HepG2 (cell line): ENCODE data around the gene ANKRD10. TPM values are rescaled to one million over a fixed set of nuclear protein-coding genes. Genes with fewer than 3 reads are reported as not detected.
A peak's percentile ranks its signal among the peaks of the same experiment; 100 is the strongest.

Experiments
- ATAC-seq: fragments of 200-7000 bp; cut with Tn5 transposase; 3 replicates; pipeline ENCODE4 v1.9.1; 2020; ENCODE audit warnings: mild to moderate bottlenecking, moderate library complexity
- BruUV-seq: library from RNA; stranded (reverse); fragments of 400-500 nt; replicated peaks from 2 replicates; lab custom pipeline; 2021; lab: Mats Ljungman, UMichigan
- CTCF ChIA-PET: fragments of 300-600 bp; formaldehyde crosslinking; extraction: SDS; loops from one replicate; lab custom pipeline; 2021; ENCODE audit warnings: low total read pairs, inconsistent platforms, low intra/inter-chr PET ratio; lab: Yijun Ruan, JAX
- POLR2A ChIA-PET: fragments of 350-600 bp; sonication (Branson Sonifier 250); formaldehyde crosslinking; loops from one replicate; lab custom pipeline; 2020; ENCODE audit warnings: antibody characterized with exemption, inconsistent platforms; lab: Yijun Ruan, JAX
- DNase-seq: peaks from one replicate; pipeline ENCODE4 v3.0.0-alpha.2; 2015; ENCODE audit warnings: low spot score
- FAIRE-seq: peaks from 3 replicates; lab custom pipeline; 2011; peaks lifted over from hg19 to GRCh38; lab: Jason Lieb, UNC
- H2AFZ ChIP-seq: one replicate; pipeline ENCODE4 v1.6.1; 2011; ENCODE audit warnings: low read length, inconsistent platforms
- H3K27ac ChIP-seq: fragments of 300-600 bp; 3 replicates; pipeline ENCODE4 v1.8.0; 2011; ENCODE audit warnings: mixed run types, mild to moderate bottlenecking, mixed read lengths, low read length, inconsistent platforms; ENCODE audit not compliant: insufficient read depth; ENCODE audit errors: extremely low read length
- H3K27me3 ChIP-seq, 2 experiments: fragments of 200-600 bp in 1 of 2; 2 replicates in 1 of 2; 3 replicates in 1 of 2; pipeline versions ENCODE4 v1.6.0 to v1.8.0; 2011; ENCODE audit warnings: low read length in 2 of 2, mild to moderate bottlenecking in 2 of 2, moderate library complexity in 2 of 2, inconsistent platforms in 1 of 2; ENCODE audit not compliant: insufficient read depth in 2 of 2, control insufficient read depth in 1 of 2
- H3K36me3 ChIP-seq, 2 experiments: fragments of 200-600 bp in 1 of 2; replicated peaks in 1 of 2; 2 replicates in 1 of 2; 3 replicates in 1 of 2; pipeline versions ENCODE4 v1.5.1 to v1.8.0; 2011; ENCODE audit warnings: low read length in 2 of 2, inconsistent platforms in 1 of 2; ENCODE audit not compliant: insufficient read depth in 2 of 2, control insufficient read depth in 1 of 2
- H3K4me1 ChIP-seq: 2 replicates; pipeline ENCODE4 v1.5.1; 2012; ENCODE audit warnings: low read length, inconsistent platforms; ENCODE audit not compliant: insufficient read depth
- H3K4me2 ChIP-seq: 2 replicates; pipeline ENCODE4 v1.6.0; 2011; ENCODE audit warnings: low read depth, low read length, inconsistent platforms
- H3K4me3 ChIP-seq, 3 experiments: fragments of 200-600 bp in 1 of 3; sonication (generic), shearing (Covaris generic) in 1 of 3; replicated peaks in 1 of 3; 2 replicates each; pipeline ENCODE4 v1.5.1; 2011 to 2016; ENCODE audit warnings: low read length in 3 of 3, inconsistent platforms in 2 of 3, low read depth in 2 of 3, mild to moderate bottlenecking in 2 of 3, control low read depth in 1 of 3, mixed read lengths in 1 of 3; ENCODE audit not compliant: insufficient read depth in 1 of 3
- H3K79me2 ChIP-seq: one replicate; pipeline ENCODE4 v1.6.1; 2011; ENCODE audit warnings: low read length, inconsistent platforms; ENCODE audit not compliant: insufficient read depth
- H3K9ac ChIP-seq: 2 replicates; pipeline ENCODE4 v1.6.0; 2011; ENCODE audit warnings: mild to moderate bottlenecking, low read depth, low read length, inconsistent platforms; ENCODE audit not compliant: insufficient read depth
- H3K9me3 ChIP-seq: 2 replicates; pipeline ENCODE4 v1.5.1; 2012; ENCODE audit warnings: mild to moderate bottlenecking, low read length
- H4K20me1 ChIP-seq: 2 replicates; pipeline ENCODE4 v1.6.0; 2011; ENCODE audit warnings: inconsistent platforms, mild to moderate bottlenecking, low read length, moderate library complexity; ENCODE audit not compliant: insufficient read depth
- ATRX ChIP-seq: sonication (generic); formaldehyde crosslinking; IDR thresholded peaks from 2 replicates; pipeline ENCODE4 v1.4.0; 2020; ENCODE audit warnings: missing genetic modification reagents, borderline replicate concordance
- ETV6 ChIP-seq: sonication (generic); formaldehyde crosslinking; conservative IDR thresholded peaks from 2 replicates; pipeline ENCODE4 v1.4.0; 2020; ENCODE audit warnings: missing genetic modification reagents
- JUN ChIP-seq: sonication (generic); formaldehyde crosslinking; IDR thresholded peaks from 2 replicates; pipeline ENCODE4 v1.4.0; 2020; ENCODE audit warnings: mild to moderate bottlenecking, missing genetic modification reagents
- POGZ ChIP-seq: sonication (generic); formaldehyde crosslinking; IDR thresholded peaks from 2 replicates; pipeline ENCODE4 v1.4.0; 2020; ENCODE audit warnings: mild to moderate bottlenecking, missing genetic modification reagents
- POLR2A ChIP-seq, 2 experiments: IDR thresholded peaks; 2 replicates each; pipeline ENCODE4 v1.6.1; 2011; ENCODE audit warnings: low read depth in 2 of 2, low read length in 2 of 2, mild to moderate bottlenecking in 1 of 2, moderate library complexity in 1 of 2; ENCODE audit not compliant: insufficient read depth in 1 of 2
- POLR2AphosphoS2 ChIP-seq: IDR thresholded peaks from 2 replicates; pipeline ENCODE4 v1.6.1; 2011; ENCODE audit warnings: low read depth, low read length, improper control_type of control experiment
- RBM22 ChIP-seq: fragments of 200-400 bp; formaldehyde crosslinking; optimal IDR thresholded peaks from 2 replicates; pipeline ENCODE3; 2017; ENCODE audit warnings: mild to moderate bottlenecking, low read length, moderate library complexity
- ZNF713 ChIP-seq: sonication (generic); formaldehyde crosslinking; IDR thresholded peaks from 2 replicates; pipeline ENCODE4 v1.4.0; 2020; ENCODE audit warnings: mild to moderate bottlenecking, missing genetic modification reagents
- WGBS: methylation state at CpG from one replicate; pipeline ENCODE4 v1.1.6; 2017; ENCODE audit warnings: low lambda C conversion rate; 5-methylcytosine and 5-hydroxymethylcytosine counted together
- in situ Hi-C: cut with HindIII; loops from 2 replicates; pipeline ENCODE4 v1.10.0; 2017; ENCODE audit warnings: low pct_unique_long_range_greater_than_20kb; ENCODE audit not compliant: extremely low pct_ligation_motif_present
- intact Hi-C: fragments of 100-400 bp; cut with micrococcal nuclease; formaldehyde crosslinking; loops from one replicate; pipeline ENCODE4 v1.10.0; 2022; ENCODE audit not compliant: unreplicated experiment
- polyA plus RNA-seq, 8 experiments: library from polyadenylated mRNA; depleted of rRNA in 3 of 8; stranded (reverse) in 7 of 8; unstranded in 1 of 8; fragments of >200 nt; fragmentation: Illumina TruSeq in 4 of 8; extraction: Trizol in 4 of 8; gene quantifications; 2 replicates each; pipeline versions ENCODE4 v1.2.1 to v1.2.3, GENCODE V29; 2011 to 2016; ENCODE audit warnings: low read depth in 4 of 8, missing spikeins in 1 of 8, mixed read lengths in 1 of 8; ENCODE audit not compliant: insufficient read depth in 1 of 8
- total RNA-seq, 5 experiments: library from RNA; depleted of rRNA; stranded (reverse); fragments of >200 nt; fragmentation: Illumina TruSeq; extraction: Trizol; gene quantifications; 2 replicates each; pipeline ENCODE4 v1.2.3, GENCODE V29; 2016; ENCODE audit warnings: low read depth in 1 of 5

The ANKRD10 gene
- total and polyA plus RNA-seq, 2 of the 13 experiments (the other 11 are each of a cell fraction or from before 2014, with no cell fraction given), result 108 to 115 TPM

GRCh38 chr13:110893571-110893970 is 21.3 kb downstream of the ANKRD10 start:
- BruUV-seq, result no TSS peak
- Histone ChIP-seq H3K9me3 (no peaks in the 10 kb centered on the region), H3K4me2 (no peak overlapping the region), H3K9ac (no peak overlapping the region), H3K36me3 (peaks cover 9 to 32% of the 10 kb centered on the region in 2 experiments; a peak in 4 of 5 replicates), H3K4me3 (no peak overlapping the region), H4K20me1 (0 out of 2 replicates have a peak, but pooled peaks cover 5% of the 10 kb centered on the region), H2AFZ (no peak overlapping the region), H3K4me1 (no peaks in the 10 kb centered on the region), H3K27me3 (no peaks in the 10 kb centered on the region), H3K27ac (no peak overlapping the region), H3K79me2 (peaks cover 5% of the 10 kb centered on the region)
- no peak for ATAC-seq
- FAIRE-seq, result no peak
- in situ Hi-C loops (no loop called here), intact Hi-C loops (no loop called here)
- TF ChIP-seq JUN (CRISPR knock-in tag), result no peak
- TF ChIP-seq ATRX (CRISPR knock-in tag), result no peak
- ChIA-PET CTCF (no interaction called here), POLR2A (interaction anchor here (0.7 kb wide), 1 partner anchor 210 kb away, joined by 6 read pairs; no protein-coding TSS in a partner anchor)
- DNase-seq, result no peak
- WGBS, result 95% methylated on average over 2 of the region's 2 CpGs

DNA sequence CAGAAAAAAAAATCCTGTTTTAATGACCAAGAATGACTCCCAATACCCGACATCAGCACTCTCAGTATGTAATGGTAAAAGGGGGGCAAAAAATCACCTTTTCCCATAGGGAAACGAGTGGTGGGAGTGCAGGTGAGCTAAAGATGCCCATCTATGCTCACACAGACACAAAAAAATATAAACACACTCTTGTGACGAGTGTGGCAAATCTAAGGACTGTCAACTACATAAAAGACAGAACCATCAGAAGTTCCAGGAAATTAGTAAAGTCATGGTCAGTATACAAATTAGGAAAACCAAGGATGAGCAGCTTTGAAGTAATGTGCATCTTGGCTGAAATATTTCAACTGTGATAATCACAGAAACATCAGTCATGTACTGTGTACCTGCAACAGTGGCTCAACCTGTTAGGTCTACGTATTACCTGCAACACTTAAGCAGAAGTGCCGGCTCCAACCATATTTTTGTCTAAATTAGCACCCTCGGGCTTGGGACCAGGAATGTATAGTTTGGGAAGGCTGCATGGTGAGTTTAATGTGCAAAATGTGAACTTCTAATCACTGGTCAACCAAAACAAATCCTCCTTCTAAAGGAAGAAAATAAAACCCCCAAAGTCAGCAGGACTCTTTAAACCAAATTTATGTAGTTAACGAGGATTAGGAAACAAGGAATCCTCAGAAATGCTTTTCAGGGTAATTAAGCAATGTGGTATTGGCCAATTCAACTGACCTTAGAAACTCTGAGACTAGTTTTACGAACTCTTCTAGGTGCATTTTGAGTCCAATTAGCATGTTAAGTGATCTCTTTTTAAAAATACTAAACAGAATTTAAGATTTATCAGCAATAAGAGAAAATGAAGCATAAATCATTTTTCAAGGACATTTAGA is 24.3 kb downstream of the ANKRD10 start:
- BruUV-seq, result no TSS peak
- no peak overlapping the region for H3K9ac ChIP-seq
- no peaks in the 10 kb centered on the region for H3K79me2 ChIP-seq
- FAIRE-seq, result no peak
- CTCF ChIA-PET, result no interaction called here
- no peak overlapping the region for H3K27ac ChIP-seq
- in situ Hi-C loops, result no loop called here
- H2AFZ ChIP-seq, result no peak overlapping the region
- ATAC-seq, result no peak
- no peak overlapping the region for H3K4me2 ChIP-seq
- intact Hi-C loops, result no loop called here
- no peaks in the 10 kb centered on the region for H4K20me1 ChIP-seq
- peaks cover 8 to 19% of the 10 kb centered on the region in 2 experiments; a peak in 4 of 5 replicates for H3K36me3 ChIP-seq
- H3K4me1 ChIP-seq, result no peaks in the 10 kb centered on the region
- no peak for DNase-seq
- H3K27me3 ChIP-seq, result no peaks in the 10 kb centered on the region
- POLR2A ChIA-PET, result no interaction called here
- TF ChIP-seq POGZ (CRISPR knock-in tag) (no peak), ZNF713 (no peak), POLR2A (IDR thresholded peaks at IDR 0.05; ENCODE audit: insufficient read depth in 1 of 2, low read depth in 2 of 2, low read length in 2 of 2) (0 out of 4 replicates have a peak, but pooled peaks of 1 of the 2 experiments have one; percentile 30), ETV6 (CRISPR knock-in tag) (no peak), POLR2AphosphoS2 (peak; percentile 75; the same call in 1 of the 2 replicates), RBM22 (peak; percentile 64)
- H3K9me3 ChIP-seq, result no peaks in the 10 kb centered on the region
- WGBS, result 98% methylated on average over 8 of the region's 8 CpGs
- no peak overlapping the region for H3K4me3 ChIP-seq
